ENCODE measurements around the gene PRKACB.
"Not testable (repeated sequence)": the region's sequence is repeated elsewhere in the genome, so short reads cannot be mapped to it uniquely, and the experiment has no call there.

The PRKACB gene

DNA sequence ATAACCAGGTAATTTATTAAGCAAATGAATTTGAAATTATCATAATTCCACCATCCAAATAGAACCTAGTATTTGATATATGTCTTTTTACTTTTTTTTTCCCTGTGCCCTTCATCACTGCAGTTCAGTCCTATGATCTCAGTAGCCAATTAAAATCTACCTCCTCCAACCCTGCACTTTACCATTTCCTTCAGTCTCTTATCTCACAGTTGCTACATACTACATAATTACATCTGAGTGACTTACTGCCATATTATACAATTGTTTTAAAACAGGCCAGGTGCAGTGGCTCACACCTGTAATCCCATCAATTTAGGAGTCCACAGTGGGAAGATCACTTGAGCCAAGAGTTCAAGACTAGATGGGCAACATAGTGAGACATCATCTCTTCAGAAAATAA is 73.2 kb downstream of the PRKACB start:
- DNase-seq (ENCODE audit: low spot score) = no peak

DNA sequence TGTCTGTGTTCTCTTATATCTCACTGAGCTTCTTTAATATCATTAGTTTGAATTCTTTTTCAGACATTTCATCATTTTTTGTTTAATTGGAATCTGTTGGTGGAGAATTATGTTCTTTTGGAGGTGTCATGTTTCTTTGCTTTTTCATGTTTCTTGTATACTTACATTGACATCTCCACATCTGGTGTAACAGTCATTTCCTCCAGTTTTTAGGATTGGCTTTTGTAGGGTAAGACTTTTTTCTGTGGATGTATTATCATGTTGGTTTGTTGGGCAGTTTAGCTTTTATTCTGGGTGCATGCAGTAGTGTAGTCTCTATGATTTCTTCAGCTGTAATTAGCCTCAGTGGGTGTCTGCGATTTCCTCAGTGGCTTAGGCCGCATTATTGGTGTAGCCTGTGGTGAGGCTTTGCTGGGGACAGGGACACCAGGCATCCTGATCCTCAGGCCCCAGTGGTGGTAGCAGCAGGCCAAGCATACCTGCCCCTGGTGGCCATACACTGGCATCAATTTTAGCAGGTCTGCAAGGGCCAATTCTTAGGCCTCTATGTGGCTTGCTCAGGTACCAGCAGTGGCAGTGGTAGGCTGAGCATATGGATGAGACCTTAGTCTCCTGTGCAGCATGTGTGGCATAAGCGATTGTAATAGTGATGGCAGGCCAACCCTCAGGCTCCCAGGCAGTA is 79.8 kb downstream of the PRKACB start:
- DNase-seq (ENCODE audit: low spot score) = no peak

DNA sequence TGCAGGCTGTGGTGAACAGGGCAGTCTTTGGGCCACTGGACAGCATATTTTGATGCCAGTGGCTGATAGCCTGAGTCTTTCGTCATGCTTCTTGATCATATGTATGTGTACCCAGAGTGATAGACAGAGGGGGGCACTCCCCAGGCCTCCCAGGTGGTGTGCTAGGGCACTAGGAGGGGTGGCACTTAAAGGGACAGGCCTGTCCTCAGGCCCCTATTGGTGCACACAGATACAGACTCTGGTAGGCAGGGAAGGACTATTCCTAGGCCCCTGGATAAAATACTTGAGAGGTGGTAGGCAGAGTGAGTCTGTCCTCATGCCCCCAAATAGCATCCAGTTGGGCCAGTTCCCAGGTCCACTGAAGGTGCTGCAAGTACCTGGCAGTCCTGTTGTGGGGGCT is 80.8 kb downstream of the PRKACB start:
- no peak for DNase-seq (ENCODE audit: low spot score)

DNA sequence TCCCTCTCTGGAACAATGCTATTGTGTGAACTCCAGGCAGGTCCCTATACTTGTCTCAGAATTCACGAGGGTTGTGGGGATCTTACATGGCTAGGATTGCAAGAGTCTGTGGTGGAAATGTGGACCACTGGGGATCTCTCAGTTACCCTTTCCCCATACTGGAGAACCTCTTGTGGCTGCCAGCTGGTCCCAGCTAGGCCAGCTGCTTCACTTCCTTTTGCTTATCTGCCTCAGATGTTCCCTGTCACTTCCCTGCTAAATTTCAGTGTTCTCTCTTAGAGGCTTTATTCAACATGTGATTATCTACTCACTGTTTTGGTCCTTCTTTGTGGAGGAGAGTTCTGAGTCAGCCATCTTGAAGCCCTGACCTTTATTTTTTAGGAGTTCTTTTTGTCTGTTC is 81.6 kb downstream of the PRKACB start:
- DNase-seq (ENCODE audit: low spot score) = no peak

DNA sequence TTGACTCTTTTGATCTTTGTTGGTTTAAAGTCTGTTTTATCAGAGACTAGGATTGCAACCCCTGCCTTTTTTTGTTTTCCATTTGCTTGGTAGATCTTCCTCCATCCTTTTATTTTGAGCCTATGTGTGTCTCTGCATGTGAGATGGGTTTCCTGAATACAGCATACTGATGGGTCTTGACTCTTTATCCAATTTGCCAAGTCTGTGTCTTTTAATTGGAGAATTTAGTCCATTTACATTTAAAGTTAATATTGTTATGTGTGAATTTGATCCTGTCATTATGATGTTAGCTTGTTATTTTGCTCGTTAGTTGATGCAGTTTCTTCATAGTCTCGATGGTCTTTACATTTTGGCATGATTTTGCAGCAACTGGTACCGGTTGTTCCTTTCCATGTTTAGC is 88.6 kb downstream of the PRKACB start:
- DNase-seq (ENCODE audit: low spot score) = not testable (repeated sequence)

DNA sequence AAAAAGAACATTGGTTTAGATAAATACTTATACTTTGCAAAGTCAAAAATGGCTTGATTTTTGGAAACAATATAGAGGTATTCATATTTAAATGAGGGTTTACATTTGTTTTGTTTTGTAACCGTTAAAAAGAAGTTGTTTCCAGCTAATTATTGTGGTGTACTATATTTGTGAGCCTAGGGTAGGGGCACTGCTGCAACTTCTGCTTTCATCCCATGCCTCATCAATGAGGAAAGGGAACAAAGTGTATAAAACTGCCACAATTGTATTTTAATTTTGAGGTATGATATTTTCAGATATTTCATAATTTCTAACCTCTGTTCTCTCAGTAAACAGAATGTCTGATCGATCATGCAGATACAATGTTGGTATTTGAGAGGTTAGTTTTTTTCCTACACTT is 92.2 kb downstream of the PRKACB start:
- DNase-seq (ENCODE audit: low spot score) = no peak

DNA sequence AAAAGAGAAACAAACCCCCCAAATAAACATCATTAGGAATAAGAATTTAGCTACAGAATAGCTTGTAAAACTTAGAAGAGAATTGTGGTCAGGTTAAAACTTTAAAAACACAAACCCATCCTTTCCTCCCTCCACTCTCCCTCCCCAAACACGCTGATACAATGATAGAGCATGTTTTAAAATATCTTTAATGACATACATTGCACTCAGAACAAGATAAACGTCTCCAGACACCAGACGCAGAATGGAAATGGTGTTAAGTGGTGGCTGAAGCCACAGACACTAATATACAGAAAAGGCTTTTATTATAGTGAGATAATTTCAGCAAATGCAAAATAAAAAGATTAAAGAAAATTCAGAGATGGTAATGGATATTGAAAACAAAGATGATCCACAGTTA is 98.6 kb downstream of the PRKACB start:
- no peak for DNase-seq (ENCODE audit: low spot score)

DNA sequence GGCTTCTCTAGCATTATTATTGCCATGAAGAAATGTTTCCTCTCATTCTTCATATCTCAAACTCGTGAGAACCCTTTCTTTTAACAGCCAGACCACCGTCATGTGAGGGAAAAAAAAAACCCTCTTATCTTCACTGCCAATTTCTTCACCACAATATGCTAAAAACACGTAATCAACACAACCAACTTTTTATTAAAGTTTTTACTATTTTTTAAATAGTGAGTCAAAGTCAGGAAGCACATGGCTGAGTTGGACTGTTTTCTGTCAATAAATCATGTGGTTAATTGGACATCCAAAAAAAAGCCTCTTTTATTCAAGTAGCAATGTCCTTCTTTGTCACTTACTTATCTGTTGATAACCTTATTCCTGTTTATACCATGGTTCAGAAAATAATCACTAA is 101.5 kb downstream of the PRKACB start:
- DNase-seq (ENCODE audit: low spot score) = no peak

DNA sequence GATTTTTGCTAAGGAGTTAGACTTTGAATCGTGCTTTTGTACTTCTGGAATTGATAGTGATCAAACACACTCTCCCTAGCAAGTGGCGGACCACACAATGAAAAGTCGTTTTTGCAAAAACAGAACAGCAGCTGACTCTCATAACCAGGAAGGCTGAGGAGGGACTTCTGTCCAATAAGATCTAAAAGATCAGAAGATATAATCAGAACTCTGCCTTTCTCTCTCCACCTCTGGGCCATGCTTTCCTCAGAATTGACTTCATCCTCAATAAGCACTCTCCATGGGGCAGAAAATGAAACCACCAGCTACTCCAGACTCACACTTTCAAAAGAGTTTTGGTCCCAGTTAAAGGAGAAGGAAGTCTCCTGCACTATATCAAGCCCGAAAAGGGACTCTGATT is 102.1 kb downstream of the PRKACB start:
- DNase-seq (ENCODE audit: low spot score) = peak; percentile 5

DNA sequence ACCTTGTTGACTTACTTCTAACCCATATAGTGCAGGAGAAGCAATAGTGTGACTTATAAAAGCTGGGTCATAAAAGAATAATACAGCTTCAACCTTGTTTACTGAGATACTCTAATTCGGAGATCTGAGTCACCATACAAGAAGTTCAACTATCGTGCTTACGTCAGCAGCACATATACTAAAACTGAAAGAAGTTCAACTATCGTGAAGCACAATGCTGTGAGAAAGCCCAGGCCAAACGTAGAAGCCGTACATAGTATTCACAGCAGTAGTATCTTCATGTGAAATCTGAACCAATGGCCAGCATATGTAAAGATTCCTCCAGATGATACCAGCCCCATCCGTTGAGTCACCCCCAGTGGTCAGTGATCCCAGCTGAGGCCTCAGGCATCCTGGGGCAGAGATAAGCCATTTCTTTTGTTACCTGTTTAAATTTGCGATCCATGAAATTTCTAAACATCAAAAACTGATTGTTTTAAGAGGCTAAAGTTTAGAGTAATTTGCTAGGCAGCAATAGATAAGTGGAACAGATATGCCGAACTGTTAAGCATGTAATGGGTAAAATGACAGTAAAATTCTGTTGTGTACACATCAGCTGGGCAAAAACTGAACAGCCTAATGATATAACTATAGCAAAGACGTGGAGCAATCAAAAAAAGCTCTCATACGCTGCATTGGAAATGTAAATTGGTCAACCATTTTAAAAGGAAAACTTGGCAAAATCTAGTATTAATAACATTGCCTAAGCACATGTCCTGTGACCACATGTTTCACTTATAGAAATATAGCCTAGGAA is 103.6 kb downstream of the PRKACB start:
- no peak for DNase-seq (ENCODE audit: low spot score)

DNA sequence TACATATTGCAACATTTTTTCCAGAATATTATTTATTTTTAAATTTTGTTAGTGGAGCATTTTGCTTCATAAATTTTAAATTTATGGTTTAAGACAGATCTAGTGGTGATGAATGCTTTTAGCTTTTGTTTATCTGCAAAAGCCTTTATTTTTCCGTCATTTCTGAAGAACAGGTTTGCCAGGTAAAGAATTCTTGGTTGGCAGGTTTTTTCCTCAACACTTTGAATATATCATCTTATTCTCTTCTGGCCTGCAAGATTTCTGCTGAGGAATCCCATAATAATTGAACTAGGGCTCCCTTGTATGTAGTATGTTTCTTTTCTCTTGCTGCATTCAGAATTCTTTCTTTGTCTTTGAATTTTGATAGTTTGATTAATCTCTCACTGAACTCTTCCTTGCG is 106.6 kb downstream of the PRKACB start:
- no peak for DNase-seq (ENCODE audit: low spot score)

DNA sequence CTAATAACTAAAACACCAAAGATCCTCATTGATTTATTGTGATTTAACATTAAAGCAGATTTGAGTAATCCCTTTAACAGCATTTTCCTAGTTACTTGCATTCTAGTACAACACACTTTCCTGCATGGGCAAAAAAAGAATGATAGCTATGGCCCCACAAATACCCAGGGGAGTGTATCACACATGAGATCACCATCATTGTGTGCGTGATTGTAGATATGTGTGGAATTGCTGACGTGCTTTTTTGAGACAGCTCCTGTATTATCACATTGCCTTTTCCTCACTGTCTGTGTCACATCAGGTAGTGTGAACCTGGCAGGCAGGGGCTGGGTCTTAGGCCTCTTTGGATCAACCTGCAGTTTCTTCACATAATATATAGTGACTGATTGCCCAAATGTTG is 109.0 kb downstream of the PRKACB start:
- DNase-seq (ENCODE audit: low spot score) = no peak

DNA sequence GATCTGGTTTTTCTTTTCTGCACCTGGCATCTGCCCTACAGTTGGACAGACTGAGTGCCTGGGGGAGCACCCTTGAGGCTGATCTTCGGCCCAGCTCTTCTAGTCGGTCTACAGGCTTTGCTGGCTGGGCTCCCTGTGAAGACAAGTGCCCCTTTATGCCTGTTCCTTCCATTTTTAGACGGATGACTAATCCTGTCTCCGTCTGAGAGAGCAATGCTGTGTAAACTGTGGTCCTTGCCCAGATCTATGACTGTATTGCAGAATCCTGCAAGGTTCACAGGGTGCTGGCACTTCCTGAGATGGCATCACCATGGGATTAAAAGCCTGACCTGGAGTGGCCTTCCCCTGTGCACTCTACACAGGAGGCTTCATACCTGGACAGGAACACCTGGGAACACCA is 109.8 kb downstream of the PRKACB start:
- DNase-seq (ENCODE audit: low spot score) = no peak

DNA sequence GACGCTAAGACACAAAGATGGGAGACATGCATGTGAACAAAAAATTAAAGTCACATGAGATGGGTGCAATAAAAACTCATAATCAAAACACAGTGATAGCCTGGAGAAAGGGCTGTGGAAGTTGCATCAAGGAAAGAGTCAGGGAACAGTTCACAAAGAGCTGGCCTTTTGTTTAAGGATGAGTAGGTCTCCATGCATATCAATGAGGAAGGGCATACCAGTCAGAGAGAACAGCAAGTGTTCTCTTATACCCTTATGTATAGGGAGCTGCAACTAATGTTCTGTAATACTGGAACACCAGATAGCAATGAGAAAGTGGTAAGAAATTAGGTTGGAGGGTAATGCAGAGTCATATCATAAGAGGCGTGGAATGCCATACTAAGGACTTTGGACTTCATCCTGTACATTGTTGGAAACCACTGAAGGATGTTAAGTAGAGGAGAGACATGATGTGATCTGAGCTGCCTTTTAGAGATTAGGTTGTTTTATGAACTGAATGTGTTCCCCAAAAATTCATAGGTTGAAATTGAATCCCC is 110.7 kb downstream of the PRKACB start:
- no peak for DNase-seq (ENCODE audit: low spot score)

DNA sequence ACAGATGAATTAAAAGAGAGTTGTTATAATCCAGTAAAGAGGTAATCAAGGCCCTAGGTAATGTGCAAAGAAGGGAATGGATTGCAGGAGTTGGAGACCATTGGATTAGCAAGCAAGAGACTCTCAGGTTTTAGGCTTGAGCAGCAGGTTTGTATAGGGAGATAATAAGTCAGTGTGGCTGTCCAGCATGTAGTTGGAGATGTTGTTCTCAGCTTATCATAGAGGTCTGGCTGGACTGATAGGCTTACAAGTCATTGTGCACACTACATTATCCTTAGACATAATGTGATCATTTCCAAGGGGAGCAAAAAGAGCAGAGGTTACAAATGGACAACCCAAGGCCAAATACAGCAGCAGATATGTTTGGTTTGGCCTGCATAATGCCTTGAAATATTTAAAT is 111.5 kb downstream of the PRKACB start:
- no peak for DNase-seq (ENCODE audit: low spot score)

DNA sequence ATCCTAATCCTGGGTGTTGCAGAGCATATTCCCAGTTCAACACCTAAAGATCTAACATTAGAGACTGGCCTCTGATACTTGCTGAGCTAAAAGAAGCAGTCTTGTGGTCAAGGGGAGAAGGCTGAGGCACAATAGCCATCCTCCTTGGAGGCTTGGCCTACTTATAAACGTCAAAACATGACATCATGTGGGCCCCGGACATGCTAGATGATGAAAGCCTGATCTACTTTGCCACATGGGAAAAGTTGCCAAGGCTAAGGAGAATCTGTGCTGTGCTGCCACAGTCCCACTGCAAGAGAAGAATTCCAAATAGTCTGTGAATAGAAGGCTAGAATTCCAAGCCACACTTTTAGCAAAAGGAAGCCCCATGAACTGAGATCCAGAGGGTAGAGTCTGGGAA is 113.5 kb downstream of the PRKACB start:
- DNase-seq (ENCODE audit: low spot score) = no peak

DNA sequence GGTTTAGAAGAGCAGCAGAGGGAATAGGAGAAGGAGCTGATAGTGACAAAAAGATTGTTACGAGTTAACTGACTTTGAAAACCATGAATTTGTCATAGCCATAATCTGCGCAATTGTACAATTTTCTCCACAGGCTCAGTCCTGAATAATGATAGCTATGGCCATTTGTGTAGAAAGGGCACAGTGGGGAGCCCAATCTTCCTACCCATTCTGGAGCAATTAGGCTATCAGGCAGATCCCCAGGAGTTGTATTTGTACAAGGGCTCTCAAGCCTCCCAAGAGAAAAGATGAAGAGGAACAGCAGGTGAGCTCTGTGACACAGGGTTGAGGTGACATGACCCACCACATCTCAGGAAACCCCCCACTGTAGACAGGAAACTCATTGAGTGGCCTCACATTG is 115.3 kb downstream of the PRKACB start:
- DNase-seq (ENCODE audit: low spot score) = no peak

DNA sequence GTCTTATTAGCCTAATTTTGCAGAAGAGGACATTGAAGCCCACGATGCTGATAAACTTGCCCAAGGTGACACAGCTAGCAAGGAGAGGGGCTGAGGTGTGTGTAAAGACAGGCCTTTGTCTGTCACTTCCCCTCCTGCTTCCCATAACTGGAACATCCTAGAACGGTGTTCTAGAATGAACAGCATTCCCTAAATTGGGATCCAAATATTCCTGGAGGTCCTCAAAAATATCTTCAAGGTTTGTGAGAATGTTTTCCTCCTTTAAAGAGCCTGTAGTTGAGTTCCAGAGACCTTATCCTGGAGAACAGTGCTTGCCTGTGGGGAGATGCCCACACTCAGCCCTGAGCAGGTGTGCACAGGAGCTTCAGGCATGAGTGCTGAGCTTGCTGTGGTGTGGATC is 115.9 kb downstream of the PRKACB start:
- no peak for DNase-seq (ENCODE audit: low spot score)

DNA sequence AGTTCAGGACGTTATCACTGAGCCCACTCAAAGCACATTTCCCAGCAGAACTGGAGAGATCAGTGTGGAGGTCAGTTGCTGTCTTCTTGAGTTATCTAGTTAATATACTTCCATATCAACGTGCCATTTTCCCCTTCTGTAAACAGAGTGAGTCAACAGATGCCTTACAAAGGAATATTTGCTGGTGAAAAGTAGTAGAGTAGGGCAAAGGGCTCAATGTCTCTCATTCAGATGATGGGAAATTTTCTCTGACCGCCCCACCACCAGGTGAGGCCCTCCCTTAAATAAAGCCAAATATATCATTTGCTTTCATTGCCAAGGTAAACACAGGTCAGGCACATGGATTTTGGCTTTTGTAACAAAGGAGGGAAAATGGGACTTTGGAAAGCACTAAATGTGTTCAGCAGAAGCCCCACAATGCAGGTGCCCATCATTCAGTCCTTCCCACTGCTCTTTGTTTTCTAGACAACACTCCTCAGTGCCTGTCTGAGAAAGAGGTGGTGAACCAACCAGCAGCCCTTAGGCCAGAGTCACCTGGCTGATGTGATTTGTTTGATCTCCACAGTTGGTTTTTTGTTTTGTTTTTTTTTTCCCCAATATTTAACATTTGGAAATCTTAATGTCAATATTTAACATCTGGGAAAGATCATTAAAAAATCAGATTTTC is 116.9 kb downstream of the PRKACB start:
- no peak for DNase-seq (ENCODE audit: low spot score)

DNA sequence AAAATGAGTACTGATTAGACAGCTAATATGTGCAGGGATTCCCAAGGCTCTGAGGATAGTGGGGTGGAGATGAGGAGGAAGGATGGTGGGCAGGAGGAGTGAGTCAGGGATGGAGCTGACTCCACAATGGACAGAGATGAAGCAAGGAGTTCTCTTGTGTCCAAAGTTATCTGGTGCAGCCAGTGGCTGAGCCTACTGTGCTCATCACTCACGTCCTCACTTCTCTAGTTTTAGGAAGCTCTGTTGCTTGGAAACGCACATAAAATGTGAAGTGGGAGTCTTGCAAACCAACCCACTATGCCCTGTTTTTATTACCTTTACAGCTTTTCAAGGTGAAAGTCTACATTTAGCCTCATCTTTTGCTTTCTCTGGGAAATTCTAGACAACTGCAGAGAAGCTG is 120.9 kb downstream of the PRKACB start:
- DNase-seq (ENCODE audit: low spot score) = no peak

DNA sequence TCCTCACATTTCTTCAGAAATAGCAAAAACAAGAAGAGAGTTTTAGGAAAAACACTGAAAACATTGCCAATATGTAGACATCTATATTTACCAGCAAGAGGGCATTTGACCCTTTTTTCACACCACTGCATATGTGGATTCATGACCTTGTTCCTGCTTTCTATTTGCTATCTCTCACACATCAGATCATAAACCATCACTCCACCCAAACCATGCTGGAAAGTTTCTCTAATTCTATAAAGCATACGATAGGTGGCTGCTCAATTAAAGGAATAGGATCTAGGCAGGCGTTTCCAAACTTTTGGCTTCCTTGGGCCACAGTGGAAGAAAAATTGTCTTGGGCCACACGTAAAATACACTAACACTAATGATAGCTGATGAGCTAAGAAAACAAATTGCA is 121.8 kb downstream of the PRKACB start:
- DNase-seq (ENCODE audit: low spot score) = no peak

DNA sequence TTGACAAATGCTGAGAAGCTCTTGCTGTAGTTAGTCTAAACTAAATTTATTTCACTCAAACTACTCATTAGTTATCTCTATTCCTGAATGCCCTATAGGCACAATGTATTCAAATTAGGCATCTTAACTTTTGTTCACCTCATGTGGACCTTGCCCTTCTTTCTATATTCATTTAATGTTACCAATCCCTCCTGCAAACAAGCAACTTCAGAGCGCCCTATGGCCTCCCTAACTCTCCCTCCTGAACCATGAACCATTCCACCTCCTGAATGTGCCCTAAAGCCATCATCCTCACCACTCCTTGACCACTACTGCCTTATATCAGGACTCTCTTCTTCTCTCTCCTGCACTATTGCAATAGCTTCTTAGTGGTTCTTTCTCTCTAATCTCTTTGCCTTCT is 122.7 kb downstream of the PRKACB start:
- no peak for DNase-seq (ENCODE audit: low spot score)

DNA sequence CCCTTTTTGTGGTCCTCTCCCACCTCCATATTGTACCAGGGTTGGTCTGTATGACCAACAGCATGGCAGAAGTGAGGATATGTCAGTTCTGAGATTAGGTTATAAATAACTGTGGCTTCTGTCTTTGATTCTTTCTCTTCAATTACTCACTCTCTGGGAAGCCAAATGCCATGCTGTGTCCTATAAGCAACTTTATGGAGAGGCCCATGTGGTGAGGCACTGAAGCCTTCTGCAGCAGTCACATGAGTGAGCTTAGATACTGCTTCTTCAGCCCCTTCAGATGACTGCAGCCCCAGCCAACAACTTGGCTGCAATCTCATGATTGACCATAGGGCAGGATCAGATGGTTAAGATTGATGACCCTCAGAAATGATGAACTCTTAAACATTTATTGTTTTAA is 123.4 kb downstream of the PRKACB start:
- no peak for DNase-seq (ENCODE audit: low spot score)
